GM18873 (cell line): Measurements from ENCODE around the gene TGIF2.
A peak's percentile ranks its signal among the peaks of the same experiment; 100 is the strongest.
"Not testable (repeated sequence)": the region's sequence is repeated elsewhere in the genome, so short reads cannot be mapped to it uniquely, and the experiment has no call there.

ENCODE experiments used
- ATAC-seq: cut with Tn5 transposase; IDR thresholded peaks from one replicate; pipeline ENCODE4 v1.9.1; 2021; ENCODE audit warnings: mild to moderate bottlenecking, moderate library complexity, moderate number of reproducible peaks; ENCODE audit not compliant: unreplicated experiment, low FRiP score

TGIF2 gene

GRCh38 chr20:36546111-36546736 lies 27.2 kb upstream of the TGIF2 start:
- ATAC-seq: no peak

- ATAC-seq: no peak
These were observed 26.0 kb upstream of the TGIF2 start for GRCh38 chr20:36547186-36548005.

DNA sequence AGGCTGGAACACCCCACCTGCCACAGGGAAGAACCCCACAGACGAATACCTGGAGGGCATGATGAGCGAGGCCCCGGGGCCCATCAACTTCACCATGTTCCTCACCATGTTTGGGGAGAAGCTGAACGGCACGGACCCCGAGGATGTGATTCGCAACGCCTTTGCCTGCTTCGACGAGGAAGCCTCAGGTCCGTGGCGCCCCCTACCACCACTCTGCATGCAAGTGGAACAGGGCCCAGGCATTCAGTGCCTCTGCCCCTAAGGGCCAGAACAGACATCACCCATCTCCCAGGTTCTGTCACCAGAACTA lies 25.4 kb upstream of the TGIF2 start:
- no peak for ATAC-seq

GRCh38 chr20:36548704-36549627 lies 24.4 kb upstream of the TGIF2 start:
- no peak for ATAC-seq

GRCh38 chr20:36549628-36549941 lies 23.8 kb upstream of the TGIF2 start:
- ATAC-seq: no peak

GRCh38 chr20:36549942-36550789 lies 23.2 kb upstream of the TGIF2 start:
- no peak for ATAC-seq

DNA sequence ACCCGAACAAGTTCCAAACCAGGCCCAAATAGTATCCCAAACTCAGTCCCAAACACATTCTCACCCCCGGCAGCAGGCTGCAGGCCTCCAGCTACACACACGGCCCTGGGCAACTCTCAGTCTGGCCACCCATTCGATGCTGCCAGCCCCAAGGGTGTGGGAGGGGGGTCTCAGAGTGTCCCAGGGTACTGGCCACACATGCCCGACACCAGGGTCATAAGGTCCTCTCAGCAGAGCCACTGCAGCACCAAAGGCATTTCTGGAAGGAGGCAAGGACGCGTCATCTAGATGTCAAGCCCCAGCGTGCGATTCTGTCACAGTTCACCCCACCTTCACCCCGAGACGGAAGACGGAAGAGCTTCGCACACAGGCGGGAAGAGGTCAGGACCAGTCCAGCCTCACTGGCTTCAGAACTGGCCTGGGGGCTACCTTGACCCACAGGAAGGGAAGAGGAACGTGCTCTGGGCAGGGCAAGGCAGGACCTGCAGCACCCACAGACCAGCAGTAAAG lies 22.6 kb upstream of the TGIF2 start:
- no peak for ATAC-seq

GRCh38 chr20:36555248-36555647 lies 18.1 kb upstream of the TGIF2 start:
- no peak for ATAC-seq

DNA sequence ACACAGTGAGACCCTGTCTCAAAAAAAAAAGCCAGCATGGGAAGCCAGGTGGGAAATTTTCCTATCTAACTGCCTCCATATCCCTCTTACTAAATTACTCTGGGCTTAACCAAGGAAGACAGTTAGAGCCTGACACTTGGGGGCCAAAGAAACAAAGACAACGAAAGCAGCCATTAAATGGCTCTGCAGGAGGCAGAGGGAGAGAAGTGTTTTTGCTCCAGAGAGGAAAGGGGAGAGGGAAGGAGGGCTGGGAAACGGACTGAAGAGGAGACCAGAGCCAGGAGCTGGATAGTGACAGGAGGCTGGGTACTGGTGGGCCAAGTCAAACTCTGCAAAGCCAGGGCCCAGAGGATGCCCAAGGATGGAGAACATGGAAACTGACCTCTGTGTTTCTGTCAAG lies 10.7 kb upstream of the TGIF2 start:
- no peak for ATAC-seq

DNA sequence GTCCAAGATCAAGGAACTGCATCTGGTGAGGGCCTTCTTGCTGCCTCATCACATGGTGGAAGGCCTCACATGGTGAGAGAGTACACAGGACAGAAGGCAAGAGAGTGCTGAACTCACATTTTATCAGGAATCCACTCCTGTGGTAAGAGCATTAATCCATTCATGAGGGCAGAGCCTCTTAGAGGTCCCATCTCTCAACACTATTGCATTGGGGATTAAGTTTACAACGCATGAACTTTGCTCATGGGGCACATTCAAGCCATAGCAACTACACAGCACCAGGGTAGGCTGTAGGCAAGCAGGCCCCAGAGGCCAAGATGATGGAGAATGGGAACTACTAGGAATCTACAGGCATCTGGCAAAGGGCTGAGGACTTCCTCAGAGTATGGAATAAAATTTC lies 10.0 kb upstream of the TGIF2 start:
- no peak for ATAC-seq

- not testable (repeated sequence) for ATAC-seq
These were observed 9.2 kb upstream of the TGIF2 start for GRCh38 chr20:36564078-36564725.

- not testable (repeated sequence) for ATAC-seq
These were observed 8.7 kb upstream of the TGIF2 start for GRCh38 chr20:36564726-36565121.

- ATAC-seq: no peak
These were observed 7.9 kb upstream of the TGIF2 start for GRCh38 chr20:36565520-36565919.

- no peak for ATAC-seq
These were observed 3.5 kb upstream of the TGIF2 start for GRCh38 chr20:36569847-36570429.

- no peak for ATAC-seq
These were observed 1.6 kb upstream of the TGIF2 start for GRCh38 chr20:36571564-36572504.

GRCh38 chr20:36572701-36573102 lies 695 bp upstream of the TGIF2 start:
- peak; percentile 20 for ATAC-seq

DNA sequence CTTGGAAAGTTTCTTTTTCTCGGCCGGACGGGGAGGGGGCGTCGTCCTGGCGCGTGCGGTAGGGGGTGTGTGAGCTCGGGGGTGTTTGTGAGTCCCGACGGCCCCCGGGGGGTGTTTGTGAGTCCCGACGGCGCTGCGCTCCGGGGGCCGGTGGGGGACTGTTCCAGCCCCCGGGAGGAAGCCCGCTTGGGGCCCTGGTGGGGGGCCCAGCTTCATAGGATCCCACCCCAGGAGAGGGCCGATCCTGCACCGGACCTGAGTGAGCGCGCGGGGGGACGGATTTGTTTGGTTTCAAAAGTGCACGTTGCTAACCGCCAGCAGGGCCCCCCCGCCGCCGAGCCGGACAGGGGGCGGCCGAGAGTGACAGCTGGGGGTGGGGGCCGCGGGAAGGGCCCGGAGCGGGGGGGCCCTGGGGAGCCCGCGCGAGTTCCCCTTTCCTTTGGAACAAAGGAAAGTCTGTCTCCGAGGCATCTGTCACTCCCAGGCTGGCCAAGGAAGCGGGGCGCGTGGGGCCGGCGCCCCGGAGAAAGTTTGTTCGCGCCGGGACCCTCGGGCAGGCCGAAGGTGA lies 485 bp downstream of the TGIF2 start:
- ATAC-seq: no peak
